Stromal cell of bone marrow (primary cell): ENCODE data around the gene GPR18.
"Not testable (repeated sequence)": the region's sequence is repeated elsewhere in the genome, so short reads cannot be mapped to it uniquely, and the experiment has no call there.

Experiments used
- DNase-seq: peaks from one replicate; pipeline ENCODE4 v3.0.0-alpha.2; 2012; ENCODE audit warnings: low read depth

The GPR18 gene

GRCh38 chr13:99266827-99267226, 8.6 kb upstream of the GPR18 start:
- no peak for DNase-seq

GRCh38 chr13:99265821-99266426, 7.7 kb upstream of the GPR18 start:
- DNase-seq = peak; percentile 31

- DNase-seq = no peak
Measured at GRCh38 chr13:99265162-99265800, 7.1 kb upstream of the GPR18 start.

- no peak for DNase-seq
Measured at GRCh38 chr13:99264051-99264450, 5.9 kb upstream of the GPR18 start.

- DNase-seq = no peak
Measured at GRCh38 chr13:99263126-99263785, 5.1 kb upstream of the GPR18 start.

- DNase-seq = no peak
Measured at GRCh38 chr13:99261059-99261458, 2.9 kb upstream of the GPR18 start.

GRCh38 chr13:99260216-99260615, 2.0 kb upstream of the GPR18 start:
- no peak for DNase-seq

GRCh38 chr13:99258946-99259345, 767 bp upstream of the GPR18 start:
- DNase-seq = no peak

- no peak for DNase-seq
Measured at GRCh38 chr13:99257291-99257690, 888 bp downstream of the GPR18 start.

- no peak for DNase-seq
Measured at GRCh38 chr13:99256709-99257108, 1.5 kb downstream of the GPR18 start.

GRCh38 chr13:99256283-99256682, 1.9 kb downstream of the GPR18 start:
- no peak for DNase-seq

- no peak for DNase-seq
Measured at GRCh38 chr13:99255271-99255670, 2.9 kb downstream of the GPR18 start.

GRCh38 chr13:99254830-99255229, 3.3 kb downstream of the GPR18 start:
- no peak for DNase-seq

- DNase-seq = no peak
Measured at GRCh38 chr13:99251921-99252320, 6.3 kb downstream of the GPR18 start.

GRCh38 chr13:99250982-99251825, 7.0 kb downstream of the GPR18 start:
- no peak for DNase-seq

GRCh38 chr13:99249606-99250005, 8.6 kb downstream of the GPR18 start:
- not testable (repeated sequence) for DNase-seq

- not testable (repeated sequence) for DNase-seq
Measured at GRCh38 chr13:99249178-99249577, 9.0 kb downstream of the GPR18 start.

- no peak for DNase-seq
Measured at GRCh38 chr13:99246100-99246499, 12.1 kb downstream of the GPR18 start.

GRCh38 chr13:99237981-99238662, 20.1 kb downstream of the GPR18 start:
- no peak for DNase-seq

GRCh38 chr13:99231721-99232120, 26.5 kb downstream of the GPR18 start:
- DNase-seq = no peak

- DNase-seq = no peak
Measured at GRCh38 chr13:99230991-99231390, 27.2 kb downstream of the GPR18 start.

GRCh38 chr13:99230588-99230987, 27.6 kb downstream of the GPR18 start:
- not testable (repeated sequence) for DNase-seq
